ENCODE measurements around the gene STAP2. TPM values are rescaled to one million over a fixed set of nuclear protein-coding genes. Genes with fewer than 3 reads are reported as not detected.

Gene STAP2
- polyA plus RNA-seq, 1 donor, result 23.3 TPM

Other genes with a start within 250 kb of the STAP2 start
- gene MAP2K2, start 214.7 kb downstream of the STAP2 start, polyA plus RNA-seq (ENCODE audit: insufficient read length), result 92.7 TPM
- 1.00 TPM for gene CREB3L3, start 185.2 kb downstream of the STAP2 start, polyA plus RNA-seq (ENCODE audit: insufficient read length)
- gene SIRT6, start 156.3 kb downstream of the STAP2 start, polyA plus RNA-seq (ENCODE audit: insufficient read length), result 16.3 TPM
- 1.4 TPM for gene ANKRD24, start 156.1 kb downstream of the STAP2 start, polyA plus RNA-seq (ENCODE audit: insufficient read length)
- gene EBI3, start 109.3 kb downstream of the STAP2 start, polyA plus RNA-seq (ENCODE audit: insufficient read length), result 0.35 TPM
- gene YJU2, start 91.7 kb downstream of the STAP2 start, polyA plus RNA-seq (ENCODE audit: insufficient read length), result 16.6 TPM
- gene SHD, start 59.6 kb downstream of the STAP2 start, polyA plus RNA-seq (ENCODE audit: insufficient read length), result 2.4 TPM
- gene TMIGD2, start 36.4 kb downstream of the STAP2 start, polyA plus RNA-seq (ENCODE audit: insufficient read length), result 0.42 TPM
- gene FSD1, start 34.2 kb downstream of the STAP2 start, polyA plus RNA-seq (ENCODE audit: insufficient read length), result 7.2 TPM
- gene MPND, start 4.7 kb upstream of the STAP2 start, polyA plus RNA-seq (ENCODE audit: insufficient read length), result 23.2 TPM
- gene SH3GL1, start 61.7 kb upstream of the STAP2 start, polyA plus RNA-seq (ENCODE audit: insufficient read length), result 54.0 TPM
- gene CHAF1A, start 63.8 kb upstream of the STAP2 start, polyA plus RNA-seq (ENCODE audit: insufficient read length), result 33.5 TPM
- 90.3 TPM for gene UBXN6, start 119.0 kb upstream of the STAP2 start, polyA plus RNA-seq (ENCODE audit: insufficient read length)
- gene HDGFL2, start 133.5 kb upstream of the STAP2 start, polyA plus RNA-seq (ENCODE audit: insufficient read length), result 58.8 TPM
- 1.3 TPM for gene PLIN4, start 179.7 kb upstream of the STAP2 start, polyA plus RNA-seq (ENCODE audit: insufficient read length)
- 5.3 TPM for gene PLIN5, start 196.4 kb upstream of the STAP2 start, polyA plus RNA-seq (ENCODE audit: insufficient read length)
- gene LRG1, start 201.2 kb upstream of the STAP2 start, polyA plus RNA-seq (ENCODE audit: insufficient read length), result 0.90 TPM
- gene SEMA6B, start 220.9 kb upstream of the STAP2 start, polyA plus RNA-seq (ENCODE audit: insufficient read length), result 1.5 TPM

All from left kidney (tissue), 1 donor.